ENCODE data around the gene FAM168A.
"Not testable (repeated sequence)": the region's sequence is repeated elsewhere in the genome, so short reads cannot be mapped to it uniquely, and the experiment has no call there.

FAM168A gene

DNA sequence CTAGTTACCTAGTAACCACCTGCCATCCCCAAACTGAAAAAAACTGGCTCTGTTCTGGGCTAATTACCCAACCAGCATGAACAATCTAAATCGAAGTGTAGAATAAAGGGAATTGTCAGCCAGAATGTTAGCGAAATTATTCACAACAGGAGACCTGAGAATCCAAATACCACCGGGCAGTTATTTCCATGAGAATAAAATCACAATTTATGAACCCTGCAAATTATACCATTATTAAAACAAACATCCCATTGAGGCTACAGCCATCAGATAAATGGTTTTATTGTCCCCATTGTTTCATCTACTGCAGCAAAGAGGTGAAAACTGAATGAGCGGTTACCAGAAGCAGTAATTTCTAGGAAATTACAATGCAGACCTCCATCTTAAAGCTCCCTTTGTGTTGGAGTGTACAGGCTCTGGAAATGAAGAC is 21.7 kb downstream of the FAM168A start:
- H3K27ac ChIP-seq, result no peak overlapping the region
- TF ChIP-seq, protein P1, sequence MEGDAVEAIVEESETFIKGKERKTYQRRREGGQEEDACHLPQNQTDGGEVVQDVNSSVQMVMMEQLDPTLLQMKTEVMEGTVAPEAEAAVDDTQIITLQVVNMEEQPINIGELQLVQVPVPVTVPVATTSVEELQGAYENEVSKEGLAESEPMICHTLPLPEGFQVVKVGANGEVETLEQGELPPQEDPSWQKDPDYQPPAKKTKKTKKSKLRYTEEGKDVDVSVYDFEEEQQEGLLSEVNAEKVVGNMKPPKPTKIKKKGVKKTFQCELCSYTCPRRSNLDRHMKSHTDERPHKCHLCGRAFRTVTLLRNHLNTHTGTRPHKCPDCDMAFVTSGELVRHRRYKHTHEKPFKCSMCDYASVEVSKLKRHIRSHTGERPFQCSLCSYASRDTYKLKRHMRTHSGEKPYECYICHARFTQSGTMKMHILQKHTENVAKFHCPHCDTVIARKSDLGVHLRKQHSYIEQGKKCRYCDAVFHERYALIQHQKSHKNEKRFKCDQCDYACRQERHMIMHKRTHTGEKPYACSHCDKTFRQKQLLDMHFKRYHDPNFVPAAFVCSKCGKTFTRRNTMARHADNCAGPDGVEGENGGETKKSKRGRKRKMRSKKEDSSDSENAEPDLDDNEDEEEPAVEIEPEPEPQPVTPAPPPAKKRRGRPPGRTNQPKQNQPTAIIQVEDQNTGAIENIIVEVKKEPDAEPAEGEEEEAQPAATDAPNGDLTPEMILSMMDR (IDR thresholded peaks at IDR 0.05), result no peak

DNA sequence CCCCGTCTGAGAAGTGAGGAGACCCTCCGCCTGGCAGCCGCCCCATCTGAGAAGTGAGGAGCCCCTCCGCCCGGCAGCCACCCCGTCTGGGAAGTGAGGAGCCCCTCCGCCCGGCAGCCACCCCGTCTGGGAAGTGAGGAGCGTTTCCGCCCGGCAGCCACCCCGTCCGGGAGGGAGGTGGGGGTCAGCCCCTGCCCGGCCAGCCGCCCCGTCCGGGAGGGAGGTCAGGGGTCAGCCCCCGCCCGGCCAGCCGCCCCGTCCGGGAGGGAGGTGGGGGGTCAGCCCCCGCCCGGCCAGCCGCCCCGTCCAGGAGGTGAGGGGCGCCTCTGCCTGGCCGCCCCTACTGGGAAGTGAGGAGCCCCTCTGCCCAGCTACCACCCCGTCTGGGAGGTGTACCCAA is 25.9 kb downstream of the FAM168A start:
- H3K27ac ChIP-seq; H3K36me3 ChIP-seq; H3K4me1 ChIP-seq (ENCODE audit: control insufficient read depth in 1 of 2, insufficient read depth in 1 of 2, low read depth in 1 of 2, low read length in 1 of 2); H3K9me3 ChIP-seq; H3K27me3 ChIP-seq; H3K4me3 ChIP-seq (ENCODE audit: low read depth in 1 of 2, low read length in 1 of 2): not testable (repeated sequence)

More for the DNA sequence above, 21.7 kb downstream of the FAM168A start:
- peaks cover 5% of the 10 kb centered on the region for H3K36me3 ChIP-seq
- H3K27me3 ChIP-seq, result no peaks in the 10 kb centered on the region
- peaks cover 0 to 10% of the 10 kb centered on the region in 2 experiments for H3K4me1 ChIP-seq (ENCODE audit: control insufficient read depth in 1 of 2, insufficient read depth in 1 of 2, low read depth in 1 of 2, low read length in 1 of 2)
- no peak overlapping the region for H3K4me3 ChIP-seq (ENCODE audit: low read depth in 1 of 2, low read length in 1 of 2)
- H3K9me3 ChIP-seq, result no peaks in the 10 kb centered on the region

DNA sequence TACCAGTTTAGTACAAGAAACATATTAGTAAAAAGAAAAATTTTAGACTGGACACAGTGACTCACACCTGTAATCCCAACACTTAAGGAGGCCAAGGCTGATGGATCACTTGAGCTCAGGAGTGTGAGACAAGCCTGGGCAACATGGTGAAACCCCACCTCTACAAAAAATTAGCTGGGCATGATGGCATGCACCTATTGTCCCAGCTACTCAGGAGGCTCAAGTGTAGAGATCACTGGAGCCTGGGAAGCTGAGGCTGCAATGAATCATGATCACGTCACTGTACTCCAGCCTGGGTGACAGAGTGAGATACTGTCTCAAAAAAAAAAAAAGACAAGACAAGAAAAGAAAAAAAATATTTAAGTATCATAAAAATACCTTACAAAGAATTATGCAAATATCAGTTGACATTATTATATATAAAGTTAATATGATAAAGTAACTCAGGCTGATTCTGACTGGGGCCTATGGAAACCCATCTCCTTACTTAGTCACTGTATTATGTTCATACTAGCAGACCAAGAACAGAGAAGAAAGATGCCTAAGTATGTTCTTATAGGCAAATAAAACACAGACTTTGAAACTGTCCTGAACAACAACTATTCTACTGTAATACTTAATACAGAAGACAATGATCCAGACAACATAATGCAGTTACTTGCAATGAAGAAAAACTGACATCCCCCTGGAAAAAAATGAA is 27.3 kb downstream of the FAM168A start:
- Histone ChIP-seq H3K4me3 (ENCODE audit: low read depth in 1 of 2, low read length in 1 of 2) (no peak overlapping the region), H3K27me3 (no peaks in the 10 kb centered on the region), H3K9me3 (no peaks in the 10 kb centered on the region), H3K27ac (no peak overlapping the region), H3K36me3 (peaks cover 3% of the 10 kb centered on the region), H3K4me1 (ENCODE audit: control insufficient read depth in 1 of 2, insufficient read depth in 1 of 2, low read depth in 1 of 2, low read length in 1 of 2) (peaks cover 0 to 4% of the 10 kb centered on the region in 2 experiments)
- TF ChIP-seq, protein P1 (IDR thresholded peaks at IDR 0.05), result no peak

DNA sequence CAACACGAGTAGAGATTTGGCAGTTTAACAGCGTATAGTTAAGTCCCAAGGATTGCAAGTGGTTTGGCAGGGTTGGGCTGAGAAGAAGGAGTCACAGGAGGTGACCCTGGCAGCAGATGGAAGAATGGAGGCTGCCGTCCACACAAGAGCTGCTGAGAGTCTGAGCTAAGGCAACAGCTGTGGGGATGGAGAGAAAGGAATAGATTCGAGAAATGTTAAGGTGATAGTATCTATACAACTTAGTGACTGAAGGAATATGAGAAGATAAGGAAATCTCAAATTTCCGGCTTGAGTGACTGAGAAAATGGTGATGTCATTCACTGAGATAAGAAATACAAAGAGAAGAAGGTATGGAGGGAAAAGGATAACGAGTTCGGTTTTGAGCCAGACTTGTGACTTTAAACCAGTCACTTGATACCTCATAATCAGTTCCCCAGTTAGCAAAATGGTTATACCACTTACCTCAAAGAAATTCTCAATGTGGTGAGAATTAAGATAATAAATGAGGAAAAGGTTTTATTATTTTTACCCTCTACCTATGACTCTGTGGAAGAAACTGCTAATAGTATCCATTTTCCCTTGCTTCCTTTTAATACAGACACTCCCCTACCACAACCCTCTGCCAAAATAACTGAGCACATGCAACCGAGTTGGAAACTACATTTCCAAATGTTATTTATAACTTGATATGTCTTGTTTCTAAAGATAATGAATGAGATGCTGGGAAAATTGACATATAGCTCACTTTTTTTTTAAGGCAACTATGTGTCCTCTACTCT is 30.7 kb downstream of the FAM168A start:
- peaks cover 13 to 16% of the 10 kb centered on the region in 2 experiments for H3K4me1 ChIP-seq (ENCODE audit: control insufficient read depth in 1 of 2, insufficient read depth in 1 of 2, low read depth in 1 of 2, low read length in 1 of 2)
- TF ChIP-seq, protein P1 (IDR thresholded peaks at IDR 0.05), result no peak
- no peak overlapping the region for H3K27ac ChIP-seq
- peaks cover 3% of the 10 kb centered on the region for H3K36me3 ChIP-seq
- no peak overlapping the region for H3K4me3 ChIP-seq (ENCODE audit: low read depth in 1 of 2, low read length in 1 of 2)
- H3K9me3 ChIP-seq, result no peaks in the 10 kb centered on the region
- no peaks in the 10 kb centered on the region for H3K27me3 ChIP-seq

DNA sequence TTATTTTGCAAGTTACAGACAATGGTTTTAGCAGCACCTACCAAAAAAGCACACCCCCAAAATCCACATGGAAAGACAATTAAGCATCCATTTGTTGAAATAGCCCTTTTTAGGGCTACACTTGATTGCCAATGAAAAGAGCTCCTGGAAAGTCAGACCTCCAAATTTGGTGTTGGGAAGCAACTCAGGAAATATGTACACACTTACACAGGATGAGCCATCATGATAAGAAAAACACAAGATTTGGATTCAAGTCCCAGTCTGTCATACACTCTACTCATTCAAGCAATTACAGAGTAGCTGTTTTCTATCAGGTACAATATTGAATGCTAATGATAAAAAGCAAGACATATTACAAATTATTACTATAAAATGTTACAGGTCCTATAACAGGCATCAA is 31.5 kb downstream of the FAM168A start:
- TF ChIP-seq, protein P1 (IDR thresholded peaks at IDR 0.05), result no peak
- H3K4me1 ChIP-seq (ENCODE audit: control insufficient read depth in 1 of 2, insufficient read depth in 1 of 2, low read depth in 1 of 2, low read length in 1 of 2), result peaks cover 13 to 16% of the 10 kb centered on the region in 2 experiments
- H3K27me3 ChIP-seq, result no peaks in the 10 kb centered on the region
- H3K4me3 ChIP-seq (ENCODE audit: low read depth in 1 of 2, low read length in 1 of 2), result no peak overlapping the region
- peaks cover 3% of the 10 kb centered on the region for H3K36me3 ChIP-seq
- H3K27ac ChIP-seq, result no peak overlapping the region
- no peaks in the 10 kb centered on the region for H3K9me3 ChIP-seq

DNA sequence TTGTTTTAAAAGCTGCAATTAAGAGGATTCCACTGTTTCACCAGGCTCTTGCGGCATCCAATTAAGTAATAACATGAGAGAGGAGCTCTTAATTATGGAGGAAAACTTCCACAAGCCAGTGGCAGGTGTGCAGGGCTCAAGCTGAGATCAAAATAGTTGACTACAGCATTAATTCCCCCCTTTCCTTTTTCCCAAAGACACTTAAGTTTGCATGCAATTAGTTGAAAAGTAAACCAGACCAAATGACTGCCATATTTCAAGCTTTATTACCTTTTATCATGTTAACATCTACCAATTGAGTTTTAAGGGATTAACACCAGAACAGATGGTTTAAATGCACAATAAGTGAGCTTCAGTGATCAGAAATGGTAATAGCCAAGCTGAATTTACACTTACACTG is 32.1 kb downstream of the FAM168A start:
- Histone ChIP-seq H3K4me1 (ENCODE audit: control insufficient read depth in 1 of 2, insufficient read depth in 1 of 2, low read depth in 1 of 2, low read length in 1 of 2) (peaks cover 13 to 16% of the 10 kb centered on the region in 2 experiments), H3K9me3 (no peaks in the 10 kb centered on the region), H3K36me3 (peaks cover 3% of the 10 kb centered on the region), H3K27me3 (no peaks in the 10 kb centered on the region), H3K4me3 (ENCODE audit: low read depth in 1 of 2, low read length in 1 of 2) (no peak overlapping the region), H3K27ac (no peak overlapping the region)
- TF ChIP-seq, protein P1 (IDR thresholded peaks at IDR 0.05), result no peak
